NB4 (cell line): Measurements from ENCODE around the gene CRTAC1.
A peak's percentile ranks its signal among the peaks of the same experiment; 100 is the strongest.

ENCODE experiments used
- DNase-seq: peaks from one replicate; pipeline ENCODE4 v3.0.0; 2010; ENCODE audit warnings: low read depth
- H3K4me3 ChIP-seq: one replicate; pipeline ENCODE4 v1.5.1; 2011; ENCODE audit warnings: mild to moderate bottlenecking, low read depth, low read length, moderate library complexity
- CTCF ChIP-seq: IDR thresholded peaks from one replicate; pipeline ENCODE4 v1.5.1; 2012; ENCODE audit warnings: low read depth, low read length
- MYC ChIP-seq: IDR thresholded peaks from 2 replicates; pipeline ENCODE4 v1.6.1; 2011; ENCODE audit warnings: low read depth, low read length
- POLR2A ChIP-seq: IDR thresholded peaks from 2 replicates; pipeline ENCODE4 v1.6.1; 2011; ENCODE audit warnings: mild to moderate bottlenecking; ENCODE audit not compliant: insufficient read length; ENCODE audit errors: extremely low read depth
- TF ChIP-seq, protein P1 (sequence below): IDR thresholded peaks from 2 replicates; pipeline ENCODE4 v1.6.1; 2011; ENCODE audit warnings: low read depth, low read length

Gene CRTAC1

GRCh38 chr10:97892939-97893338 lies 137.5 kb downstream of the CRTAC1 start:
- no peak overlapping the region for H3K4me3 ChIP-seq
- no peak for TF ChIP-seq POLR2A
- TF ChIP-seq, protein P1, sequence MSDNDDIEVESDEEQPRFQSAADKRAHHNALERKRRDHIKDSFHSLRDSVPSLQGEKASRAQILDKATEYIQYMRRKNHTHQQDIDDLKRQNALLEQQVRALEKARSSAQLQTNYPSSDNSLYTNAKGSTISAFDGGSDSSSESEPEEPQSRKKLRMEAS = no peak
- DNase-seq = no peak

DNA sequence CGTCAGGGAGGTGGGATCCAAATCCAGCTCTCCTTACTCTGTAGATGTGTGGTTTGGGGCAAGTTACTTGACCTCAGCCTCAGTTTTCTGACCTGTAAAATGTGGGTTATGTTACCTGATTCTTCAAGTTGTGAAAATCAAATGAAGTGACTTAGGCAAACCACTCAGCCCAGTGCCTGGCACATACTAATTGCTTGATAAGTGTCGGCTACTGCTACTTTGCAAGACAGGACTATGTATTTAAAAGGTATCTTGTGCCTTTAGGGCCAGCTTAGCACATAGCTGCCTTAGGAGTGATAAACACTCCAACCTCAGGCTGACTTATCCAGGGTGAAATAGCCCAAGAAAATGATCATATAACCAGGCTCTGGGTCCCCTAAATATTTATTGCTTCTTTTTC lies 137.9 kb downstream of the CRTAC1 start:
- DNase-seq = no peak
- no peak overlapping the region for H3K4me3 ChIP-seq
- no peak for TF ChIP-seq MYC
- TF ChIP-seq, protein P1 = no peak
- no peak for TF ChIP-seq POLR2A
- TF ChIP-seq CTCF = no peak

GRCh38 chr10:97891497-97892167 lies 138.8 kb downstream of the CRTAC1 start:
- TF ChIP-seq POLR2A (no peak), MYC (no peak), CTCF (no peak)
- TF ChIP-seq, protein P1 = no peak
- no peak for DNase-seq

GRCh38 chr10:97889461-97890265 lies 140.8 kb downstream of the CRTAC1 start:
- H3K4me3 ChIP-seq = no peak overlapping the region
- TF ChIP-seq, protein P1 = peak; percentile 51; the same call in 1 of the 2 replicates
- no peak for TF ChIP-seq POLR2A
- DNase-seq = peak; percentile 90

More at GRCh38 chr10:97891497-97892167, 138.8 kb downstream of the CRTAC1 start:
- H3K4me3 ChIP-seq = no peak overlapping the region

DNA sequence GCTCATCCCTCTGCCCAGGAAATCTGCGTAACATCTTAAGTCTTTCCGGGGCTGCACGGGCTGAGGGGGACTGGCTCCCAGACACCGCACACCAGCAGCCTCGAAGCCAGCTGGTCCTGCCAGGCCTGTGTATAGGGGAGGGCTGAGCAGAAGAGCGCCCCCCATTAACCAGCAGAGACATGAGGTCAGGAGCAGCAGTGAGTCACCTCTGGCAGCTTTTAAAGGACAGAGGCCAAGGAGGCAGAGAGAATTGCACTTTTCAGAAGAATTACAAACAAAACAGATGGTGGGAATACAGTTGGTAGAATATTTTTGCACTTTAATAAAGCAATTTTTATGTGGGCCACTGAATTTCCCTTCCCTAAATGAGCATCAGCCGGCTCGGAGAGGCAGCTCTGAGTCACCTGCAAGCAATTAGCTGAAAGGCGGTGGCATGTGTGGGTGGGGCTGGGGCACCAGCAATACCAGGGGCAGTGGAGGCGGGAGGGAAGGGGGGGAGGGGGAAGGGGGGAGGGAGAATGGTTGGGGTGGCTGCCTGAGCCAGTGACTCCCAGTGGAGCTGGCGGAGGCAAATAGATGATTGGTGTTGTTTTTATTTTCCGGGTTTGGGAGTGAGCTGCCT lies 141.7 kb downstream of the CRTAC1 start:
- no peak overlapping the region for H3K4me3 ChIP-seq
- peak; percentile 83 for DNase-seq
- TF ChIP-seq MYC (no peak), CTCF (peak; percentile 15)

DNA sequence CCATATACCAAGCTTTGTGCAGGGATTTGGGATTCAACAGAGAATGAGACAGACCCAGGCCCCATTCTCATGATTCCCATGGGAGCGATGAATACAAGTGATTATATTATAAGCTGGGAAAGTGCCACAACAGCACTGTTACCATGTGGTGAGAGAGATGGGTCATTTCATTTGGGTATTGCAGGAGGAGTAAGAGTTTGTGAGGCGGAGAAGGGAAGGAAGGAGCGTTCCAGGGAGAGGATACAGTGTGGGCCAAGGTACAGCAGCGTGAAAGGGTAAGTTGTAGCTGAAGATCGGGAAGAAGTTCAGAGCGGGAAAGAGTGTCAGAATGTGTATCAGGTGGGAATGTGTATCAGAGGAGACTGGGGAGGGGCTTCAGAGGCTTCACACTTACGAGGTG lies 142.3 kb downstream of the CRTAC1 start:
- TF ChIP-seq POLR2A (no peak), MYC (no peak), CTCF (no peak)
- TF ChIP-seq, protein P1 = no peak
- no peak for DNase-seq

More for the DNA sequence above, 142.3 kb downstream of the CRTAC1 start:
- no peak overlapping the region for H3K4me3 ChIP-seq
